GM18505 (cell line): ENCODE data around the gene GPC6.

Source experiments
- ATAC-seq: cut with Tn5 transposase; IDR thresholded peaks from one replicate; pipeline ENCODE4 v1.9.1; 2021; ENCODE audit not compliant: unreplicated experiment
- POLR2A ChIP-seq: IDR thresholded peaks from 4 replicates; pipeline ENCODE4 v1.6.1; 2011; ENCODE audit warnings: borderline replicate concordance; ENCODE audit not compliant: insufficient read depth, insufficient read length; ENCODE audit errors: extremely low read depth

GPC6 gene

GRCh38 chr13:94318418-94318817 lies 1091.8 kb downstream of the GPC6 start:
- no peak for ATAC-seq
- TF ChIP-seq POLR2A: no peak

GRCh38 chr13:94319501-94319900 lies 1092.9 kb downstream of the GPC6 start:
- TF ChIP-seq POLR2A: no peak

GRCh38 chr13:94322925-94323763 lies 1096.5 kb downstream of the GPC6 start:
- no peak for ATAC-seq
- TF ChIP-seq POLR2A: no peak

More at GRCh38 chr13:94319501-94319900, 1092.9 kb downstream of the GPC6 start:
- ATAC-seq: no peak

DNA sequence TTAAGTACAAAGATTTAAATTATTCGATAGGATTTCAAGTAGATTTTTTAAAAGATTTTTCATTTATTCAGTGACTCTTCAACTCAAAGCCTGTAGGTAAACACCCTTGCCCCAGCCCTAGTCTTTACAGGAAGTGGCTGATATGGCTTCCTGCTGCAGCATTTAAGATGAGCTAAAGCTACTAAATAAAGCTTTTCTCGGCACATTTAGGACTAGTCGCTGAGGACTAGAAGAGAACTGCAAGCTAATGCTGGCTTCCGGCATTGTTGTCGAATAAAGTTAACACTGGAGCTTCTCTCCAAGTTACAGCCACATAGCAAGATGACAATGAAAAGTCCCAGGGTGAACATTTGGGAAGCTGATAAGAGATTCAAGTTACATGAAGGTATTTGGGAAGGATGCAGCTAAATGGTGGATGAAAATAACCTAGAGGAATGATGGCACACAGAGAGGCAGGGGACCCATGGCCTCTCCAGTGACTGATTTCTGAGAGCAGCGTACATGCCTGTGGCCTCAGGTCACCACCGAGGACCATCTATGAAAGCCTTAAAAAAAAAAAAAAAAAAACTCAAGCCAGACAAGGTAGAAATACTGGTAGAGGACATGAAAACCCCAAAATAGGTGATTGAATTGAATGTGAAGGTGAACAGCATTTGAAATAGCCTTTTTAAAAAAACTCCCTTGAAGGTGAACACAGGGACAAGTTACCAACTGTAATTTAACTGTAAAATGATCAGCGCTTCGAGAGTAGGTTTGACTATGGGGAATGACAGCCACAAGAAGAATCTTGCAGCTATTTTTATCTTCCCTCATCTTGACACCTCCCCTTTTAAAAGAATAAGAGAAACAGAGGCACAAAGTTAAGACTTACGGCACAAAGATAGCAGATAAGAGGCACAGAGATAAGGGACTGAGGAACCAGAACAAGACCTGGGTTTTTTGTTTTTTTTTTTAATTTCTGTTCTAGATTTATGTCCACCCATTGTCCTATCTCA lies 1097.5 kb downstream of the GPC6 start:
- no peak for TF ChIP-seq POLR2A
- ATAC-seq: peak; percentile 40

DNA sequence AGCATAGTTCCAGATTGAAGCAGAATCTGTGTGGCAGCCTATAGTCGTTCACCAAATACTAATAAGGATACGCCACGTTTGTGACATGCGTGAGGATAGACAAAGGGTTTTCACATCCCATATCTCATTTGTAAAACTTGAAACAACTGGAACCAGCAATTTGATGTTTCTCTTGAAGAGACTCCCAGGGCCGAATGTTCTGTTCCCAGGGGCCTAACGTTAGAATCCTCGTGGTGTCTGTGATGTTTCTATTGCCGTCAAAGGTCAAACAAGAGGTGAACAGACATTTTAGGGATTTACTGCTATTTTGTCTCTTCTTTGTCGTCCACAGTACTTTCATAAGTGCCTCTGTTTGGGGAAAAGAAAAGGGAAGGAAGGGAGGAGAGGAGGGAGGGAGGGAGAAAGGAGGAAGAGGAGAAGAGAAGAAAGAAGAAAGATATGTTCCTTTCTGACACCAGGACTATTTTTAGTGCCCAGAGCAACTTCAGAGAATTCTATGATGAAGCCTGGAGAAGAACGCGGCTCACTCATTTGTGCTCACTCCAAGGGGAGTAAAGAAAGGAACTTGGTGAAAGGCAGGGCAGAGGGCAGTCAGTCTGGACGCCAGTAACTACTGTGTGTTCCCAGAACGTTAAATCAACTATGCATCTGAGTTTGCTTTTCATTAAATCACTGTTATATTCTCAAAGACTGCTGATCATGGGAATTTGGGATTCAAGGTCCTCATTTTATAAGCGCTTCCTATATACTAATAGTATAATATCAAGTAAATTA lies 1098.3 kb downstream of the GPC6 start:
- TF ChIP-seq POLR2A: no peak
- ATAC-seq: no peak

GRCh38 chr13:94325650-94326049 lies 1099.0 kb downstream of the GPC6 start:
- no peak for TF ChIP-seq POLR2A
- ATAC-seq: no peak

GRCh38 chr13:94327318-94327717 lies 1100.7 kb downstream of the GPC6 start:
- peak; percentile 97 for ATAC-seq
- TF ChIP-seq POLR2A: no peak

DNA sequence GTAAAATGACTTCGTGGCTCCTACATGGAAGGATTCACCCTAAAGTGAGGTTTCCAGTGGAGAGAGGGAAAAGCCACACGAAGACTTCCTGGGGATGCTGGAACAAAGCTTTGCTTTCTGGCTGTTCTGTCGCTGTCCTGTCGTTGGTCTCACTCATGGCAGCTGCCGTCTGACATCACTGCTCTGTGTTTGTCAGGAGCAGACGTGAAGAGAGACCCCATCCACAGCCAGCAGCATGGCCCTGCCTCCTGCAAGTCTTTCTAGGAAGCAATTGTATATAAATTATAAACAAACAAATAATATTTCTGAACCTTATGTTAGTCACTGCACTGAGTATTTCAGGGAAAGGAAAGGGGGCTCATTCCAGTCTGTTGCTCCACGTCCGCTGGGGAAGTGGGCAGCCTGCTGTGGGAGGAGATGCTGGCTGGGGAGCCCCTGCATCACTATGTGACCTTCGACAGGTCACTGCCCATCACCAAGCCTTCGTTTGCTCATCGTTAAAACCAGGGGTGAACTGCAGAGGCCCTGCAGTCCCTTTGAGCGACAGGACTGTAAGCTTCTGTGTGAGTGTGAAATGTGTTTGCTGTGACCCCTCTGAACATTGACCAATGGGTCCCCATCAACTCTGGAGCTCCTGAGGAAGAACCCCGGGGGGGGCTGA lies 1101.9 kb downstream of the GPC6 start:
- no peak for TF ChIP-seq POLR2A
- ATAC-seq: no peak

DNA sequence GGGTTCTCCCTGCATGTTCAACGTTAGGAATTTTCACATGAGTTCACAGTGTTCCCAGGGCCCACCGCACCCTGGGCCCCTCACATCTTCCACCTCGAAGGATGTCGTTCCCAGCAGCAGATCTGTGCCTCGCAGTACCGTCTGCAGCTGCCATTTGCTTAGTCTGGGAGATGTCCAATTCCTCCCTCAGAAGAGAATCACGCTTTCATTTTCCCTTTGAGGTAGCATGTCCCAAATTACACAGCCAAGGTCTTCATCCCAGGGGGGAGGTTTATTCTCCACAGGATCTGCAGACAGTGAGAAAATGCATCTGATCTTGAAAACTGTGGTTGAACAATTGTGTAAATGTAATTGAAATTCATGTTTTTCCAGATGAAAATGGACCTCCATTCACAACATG lies 1102.7 kb downstream of the GPC6 start:
- TF ChIP-seq POLR2A: no peak
- no peak for ATAC-seq

DNA sequence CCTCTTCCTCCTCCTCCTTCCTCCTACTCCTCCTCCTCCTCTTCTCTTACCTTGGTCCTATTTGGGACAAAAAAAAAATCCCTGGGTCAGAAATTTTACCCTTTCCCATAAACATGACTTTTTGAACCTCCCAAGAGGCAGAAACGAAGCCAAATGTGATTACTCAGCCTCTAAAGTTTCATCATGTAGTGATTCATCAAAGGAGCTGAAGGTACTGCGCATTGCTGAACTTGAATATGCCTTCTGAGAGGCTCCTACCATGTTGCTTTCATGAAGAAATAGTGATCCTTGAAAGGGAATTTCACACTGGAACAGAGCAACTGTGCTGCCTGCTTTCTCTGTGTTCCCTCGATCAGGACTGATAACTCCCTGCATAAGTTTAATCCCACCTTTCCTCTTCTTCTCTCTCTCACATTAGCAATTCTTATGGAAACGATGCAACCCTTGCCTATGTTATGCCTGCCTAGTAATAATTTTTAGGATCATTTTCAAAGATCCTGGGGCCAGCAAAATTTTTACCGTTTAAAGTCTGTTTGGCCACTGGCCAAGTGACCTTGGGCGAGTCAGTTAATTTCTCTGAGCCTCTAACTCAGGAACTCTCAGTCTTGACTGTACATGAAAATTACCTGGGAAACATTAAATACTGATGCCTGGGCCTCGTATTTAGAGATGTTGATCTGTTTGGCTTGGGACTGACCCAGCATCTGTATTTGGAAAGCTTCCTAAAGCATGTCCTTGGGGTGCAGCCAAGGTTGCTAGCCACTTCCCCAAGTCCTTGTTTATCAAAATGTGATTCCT lies 1103.3 kb downstream of the GPC6 start:
- ATAC-seq: no peak
- TF ChIP-seq POLR2A: no peak

GRCh38 chr13:94330552-94331071 lies 1104.0 kb downstream of the GPC6 start:
- no peak for ATAC-seq
- TF ChIP-seq POLR2A: no peak
